AG09309 (cell line): ENCODE results near the gene STK17A.

Experiments
- DNase-seq: peaks from one replicate; pipeline ENCODE4 v3.0.0-alpha.2; 2010; ENCODE audit warnings: low read depth
- H3K4me3 ChIP-seq: 2 replicates; pipeline ENCODE4 v1.5.1; 2011; ENCODE audit warnings: mild to moderate bottlenecking, low read depth, low read length, moderate library complexity; ENCODE audit not compliant: control insufficient read depth
- CTCF ChIP-seq: IDR thresholded peaks from 2 replicates; pipeline ENCODE4 v1.5.1; 2011; ENCODE audit warnings: mild to moderate bottlenecking, low read depth, low read length, inconsistent platforms; ENCODE audit not compliant: insufficient read depth, control insufficient read depth; ENCODE audit errors: missing control alignments

STK17A gene

GRCh38 chr7:43647339-43647672 is 64.4 kb downstream of the STK17A start:
- H3K4me3 ChIP-seq: peak overlapping the region; percentile 13
- no peak for TF ChIP-seq CTCF
- peak; percentile 61 for DNase-seq

- peak; percentile 99 for DNase-seq
- peak overlapping the region; percentile 13 for H3K4me3 ChIP-seq
- TF ChIP-seq CTCF: no peak
Measured at GRCh38 chr7:43647673-43648472, 65.0 kb downstream of the STK17A start.

- TF ChIP-seq CTCF: no peak
- no peak overlapping the region for H3K4me3 ChIP-seq
- peak; percentile 67 for DNase-seq
Measured at GRCh38 chr7:43648473-43649406, 65.8 kb downstream of the STK17A start.

GRCh38 chr7:43649755-43650274 is 66.9 kb downstream of the STK17A start:
- TF ChIP-seq CTCF: no peak
- no peak overlapping the region for H3K4me3 ChIP-seq
- no peak for DNase-seq

GRCh38 chr7:43650457-43651052 is 67.6 kb downstream of the STK17A start:
- DNase-seq: peak; percentile 69
- no peak overlapping the region for H3K4me3 ChIP-seq

More at GRCh38 chr7:43650457-43651052, 67.6 kb downstream of the STK17A start:
- no peak for TF ChIP-seq CTCF
